Stimulated activated CD8-positive, alpha-beta memory T cell treated with anti-CD3 and anti-CD28 coated beads, Interleukin-12 subunit alpha, Interleukin-12 subunit beta, amount 100 ng/mL, for 1 hour (primary cell): ENCODE results near the gene PRR20C.
"Not testable (repeated sequence)": the region's sequence is repeated elsewhere in the genome, so short reads cannot be mapped to it uniquely, and the experiment has no call there.

Experiments
- DNase-seq: peaks from one replicate; pipeline ENCODE4 v3.0.0-alpha.2; 2020; ENCODE audit warnings: low read depth

PRR20C gene

GRCh38 chr13:57153761-57154160 is at the start of gene PRR20C:
Gene PRR20C, plus strand, starts transcription at chr13:57154061. Its CDS starts 387 bp downstream, at chr13:57154448.
- DNase-seq, result not testable (repeated sequence)

- DNase-seq, result no peak
Observed at GRCh38 chr13:57114945-57115344, 38.9 kb upstream of the PRR20C start.

- no peak for DNase-seq
Observed at GRCh38 chr13:57123681-57124080, 30.2 kb upstream of the PRR20C start.

- DNase-seq, result no peak
Observed at GRCh38 chr13:57128909-57129308, 25.0 kb upstream of the PRR20C start.

- no peak for DNase-seq
Observed at GRCh38 chr13:57136093-57136492, 17.8 kb upstream of the PRR20C start.

- DNase-seq, result no peak
Observed at GRCh38 chr13:57137585-57137984, 16.3 kb upstream of the PRR20C start.

GRCh38 chr13:57138988-57139387 is 14.9 kb upstream of the PRR20C start:
- no peak for DNase-seq

- not testable (repeated sequence) for DNase-seq
Observed at GRCh38 chr13:57139781-57140180, 14.1 kb upstream of the PRR20C start.

GRCh38 chr13:57140235-57140968 is 13.5 kb upstream of the PRR20C start, which contains the start of gene PRR20A:
Gene PRR20A, plus strand, starts transcription at chr13:57140918. Its CDS starts 387 bp downstream, at chr13:57141305.
- not testable (repeated sequence) for DNase-seq

GRCh38 chr13:57147188-57147587 is 6.7 kb upstream of the PRR20C start, which contains the start of gene PRR20B:
Gene PRR20B, plus strand, starts transcription at chr13:57147488. Its CDS starts 387 bp downstream, at chr13:57147875.
- not testable (repeated sequence) for DNase-seq

- not testable (repeated sequence) for DNase-seq
Observed at GRCh38 chr13:57148106-57148505, 5.8 kb upstream of the PRR20C start.

GRCh38 chr13:57160332-57160731 is 6.5 kb downstream of the PRR20C start, which contains the start of gene PRR20D:
Gene PRR20D, plus strand, starts transcription at chr13:57160632. Its CDS starts 387 bp downstream, at chr13:57161019.
- not testable (repeated sequence) for DNase-seq

GRCh38 chr13:57166897-57167296 is 13.0 kb downstream of the PRR20C start, which contains the start of gene PRR20E:
Gene PRR20E, plus strand, starts transcription at chr13:57167197. Its CDS starts 387 bp downstream, at chr13:57167584.
- DNase-seq, result not testable (repeated sequence)

- no peak for DNase-seq
Observed at GRCh38 chr13:57191667-57192066, 37.8 kb downstream of the PRR20C start.
